GM21447 (cell line): Measurements from ENCODE around the gene ARHGEF4.
"Not testable (repeated sequence)": the region's sequence is repeated elsewhere in the genome, so short reads cannot be mapped to it uniquely, and the experiment has no call there.

Source experiments
- ATAC-seq: cut with Tn5 transposase; IDR thresholded peaks from one replicate; pipeline ENCODE4 v1.9.1; 2021; ENCODE audit not compliant: unreplicated experiment

Gene ARHGEF4

GRCh38 chr2:130966149-130966774 is 129.5 kb downstream of the ARHGEF4 start:
- ATAC-seq = no peak

- no peak for ATAC-seq
These were observed 130.2 kb downstream of the ARHGEF4 start for GRCh38 chr2:130966775-130967490.

- no peak for ATAC-seq
These were observed 135.7 kb downstream of the ARHGEF4 start for GRCh38 chr2:130972410-130972809.

- no peak for ATAC-seq
These were observed 139.0 kb downstream of the ARHGEF4 start for GRCh38 chr2:130975729-130976128.

- ATAC-seq = no peak
These were observed 140.0 kb downstream of the ARHGEF4 start for GRCh38 chr2:130976591-130977237.

GRCh38 chr2:130977461-130978050 is 140.8 kb downstream of the ARHGEF4 start:
- ATAC-seq = no peak

- no peak for ATAC-seq
These were observed 145.0 kb downstream of the ARHGEF4 start for GRCh38 chr2:130981667-130982066.

- ATAC-seq = no peak
These were observed 148.6 kb downstream of the ARHGEF4 start for GRCh38 chr2:130985206-130985780.

- no peak for ATAC-seq
These were observed 149.3 kb downstream of the ARHGEF4 start for GRCh38 chr2:130985831-130986649.

- no peak for ATAC-seq
These were observed 150.3 kb downstream of the ARHGEF4 start for GRCh38 chr2:130986890-130987493.

- ATAC-seq = no peak
These were observed 151.1 kb downstream of the ARHGEF4 start for GRCh38 chr2:130987519-130988425.

- not testable (repeated sequence) for ATAC-seq
These were observed 154.7 kb downstream of the ARHGEF4 start for GRCh38 chr2:130991446-130991845.

GRCh38 chr2:130992003-130992402 is 155.3 kb downstream of the ARHGEF4 start:
- ATAC-seq = not testable (repeated sequence)

GRCh38 chr2:130996691-130997090 is 160.0 kb downstream of the ARHGEF4 start:
- ATAC-seq = no peak

- ATAC-seq = no peak
These were observed 160.5 kb downstream of the ARHGEF4 start for GRCh38 chr2:130997198-130997597.

- ATAC-seq = no peak
These were observed 161.8 kb downstream of the ARHGEF4 start for GRCh38 chr2:130998561-130998960.

- no peak for ATAC-seq
These were observed 167.9 kb downstream of the ARHGEF4 start for GRCh38 chr2:131004446-131005209.

GRCh38 chr2:131005216-131005935 is 168.7 kb downstream of the ARHGEF4 start:
- no peak for ATAC-seq
